Inferior parietal cortex (tissue), 1 donor: ENCODE results near the gene MSTO1.
"Not testable (repeated sequence)": the region's sequence is repeated elsewhere in the genome, so short reads cannot be mapped to it uniquely, and the experiment has no call there.

Experiments
- DNase-seq: peaks from one replicate; pipeline ENCODE4 v3.0.0-alpha.2; 2016; ENCODE audit errors: extremely low spot score

MSTO1 gene

GRCh38 chr1:155613226-155613625 lies 3.2 kb downstream of the MSTO1 start:
- not testable (repeated sequence) for DNase-seq

GRCh38 chr1:155622191-155622590 lies 12.2 kb downstream of the MSTO1 start:
- DNase-seq, result no peak

- no peak for DNase-seq
Measured at GRCh38 chr1:155623357-155623756, 13.3 kb downstream of the MSTO1 start.

GRCh38 chr1:155626428-155626827 lies 16.4 kb downstream of the MSTO1 start:
- not testable (repeated sequence) for DNase-seq

- DNase-seq, result no peak
Measured at GRCh38 chr1:155636397-155637153, 26.6 kb downstream of the MSTO1 start.

- no peak for DNase-seq
Measured at GRCh38 chr1:155640367-155640766, 30.3 kb downstream of the MSTO1 start.

GRCh38 chr1:155642559-155643180 lies 32.7 kb downstream of the MSTO1 start:
- not testable (repeated sequence) for DNase-seq

GRCh38 chr1:155643230-155643629 lies 33.2 kb downstream of the MSTO1 start:
- no peak for DNase-seq

- no peak for DNase-seq
Measured at GRCh38 chr1:155645034-155645598, 35.1 kb downstream of the MSTO1 start.

GRCh38 chr1:155645648-155646047 lies 35.6 kb downstream of the MSTO1 start:
- DNase-seq, result no peak

GRCh38 chr1:155646307-155646706 lies 36.3 kb downstream of the MSTO1 start:
- DNase-seq, result no peak

GRCh38 chr1:155648207-155649147 lies 38.5 kb downstream of the MSTO1 start:
- peak; percentile 51 for DNase-seq

GRCh38 chr1:155649676-155650075 lies 39.7 kb downstream of the MSTO1 start:
- no peak for DNase-seq

- no peak for DNase-seq
Measured at GRCh38 chr1:155650231-155650757, 40.3 kb downstream of the MSTO1 start.

- DNase-seq, result no peak
Measured at GRCh38 chr1:155651861-155652661, 42.0 kb downstream of the MSTO1 start.

- no peak for DNase-seq
Measured at GRCh38 chr1:155652951-155653350, 42.9 kb downstream of the MSTO1 start.

GRCh38 chr1:155657463-155657862 lies 47.4 kb downstream of the MSTO1 start:
- DNase-seq, result no peak

GRCh38 chr1:155661239-155661638 lies 51.2 kb downstream of the MSTO1 start:
- not testable (repeated sequence) for DNase-seq
